ENCODE results near the gene FEN1.

- TF ChIP-seq CTCF (IDR thresholded peaks at IDR 0.05), result no peak
- no peak for TF ChIP-seq POLR2AphosphoS5 (IDR thresholded peaks at IDR 0.05)
Observed at GRCh38 chr11:61844909-61845565, 52.3 kb downstream of the FEN1 start.

All from esophagus muscularis mucosa (tissue), 3 donors.